NB4 (cell line): ENCODE results near the gene MSH6.

Source experiments
- DNase-seq: peaks from one replicate; pipeline ENCODE4 v3.0.0; 2010; ENCODE audit warnings: low read depth
- H3K4me3 ChIP-seq: one replicate; pipeline ENCODE4 v1.5.1; 2011; ENCODE audit warnings: mild to moderate bottlenecking, low read depth, low read length, moderate library complexity
- CTCF ChIP-seq: IDR thresholded peaks from one replicate; pipeline ENCODE4 v1.5.1; 2012; ENCODE audit warnings: low read depth, low read length
- MAX ChIP-seq: IDR thresholded peaks from 2 replicates; pipeline ENCODE4 v1.6.1; 2011; ENCODE audit warnings: low read depth, low read length
- MYC ChIP-seq: IDR thresholded peaks from 2 replicates; pipeline ENCODE4 v1.6.1; 2011; ENCODE audit warnings: low read depth, low read length
- POLR2A ChIP-seq: IDR thresholded peaks from 2 replicates; pipeline ENCODE4 v1.6.1; 2011; ENCODE audit warnings: mild to moderate bottlenecking; ENCODE audit not compliant: insufficient read length; ENCODE audit errors: extremely low read depth

MSH6 gene

DNA sequence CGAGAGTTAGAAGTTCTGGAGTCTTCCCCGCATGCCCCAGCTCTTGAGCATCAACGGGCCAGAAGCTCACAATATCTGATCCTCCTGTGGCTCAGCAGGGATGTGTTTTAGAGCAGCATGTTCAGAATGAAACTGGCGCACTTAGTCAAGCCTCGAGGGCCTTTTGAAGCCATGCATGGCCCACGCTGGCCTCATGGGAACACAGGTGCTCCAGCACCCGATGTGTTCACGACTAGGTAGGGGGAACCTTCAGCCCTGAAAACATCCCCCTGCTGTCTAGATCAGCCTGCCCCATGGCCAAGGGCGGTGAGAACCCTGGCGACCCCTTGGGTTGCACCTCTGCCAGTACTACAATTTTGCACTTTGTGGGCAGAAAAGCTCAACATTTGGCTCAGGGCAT is 32.8 kb downstream of the MSH6 start:
- no peak for TF ChIP-seq POLR2A
- TF ChIP-seq MYC: no peak
- no peak for TF ChIP-seq MAX
- no peak for TF ChIP-seq CTCF
- no peak for DNase-seq
- H3K4me3 ChIP-seq: no peak overlapping the region

- TF ChIP-seq CTCF: no peak
- TF ChIP-seq MYC: no peak
- TF ChIP-seq MAX: no peak
- no peak for TF ChIP-seq POLR2A
- no peak for DNase-seq
- no peak overlapping the region for H3K4me3 ChIP-seq
Observed at GRCh38 chr2:47818777-47819176, 35.8 kb downstream of the MSH6 start.

GRCh38 chr2:47819834-47820233 is 36.9 kb downstream of the MSH6 start:
- H3K4me3 ChIP-seq: no peak overlapping the region
- DNase-seq: peak; percentile 59
- TF ChIP-seq MAX: no peak
- no peak for TF ChIP-seq CTCF
- TF ChIP-seq MYC: no peak
- TF ChIP-seq POLR2A: no peak

DNA sequence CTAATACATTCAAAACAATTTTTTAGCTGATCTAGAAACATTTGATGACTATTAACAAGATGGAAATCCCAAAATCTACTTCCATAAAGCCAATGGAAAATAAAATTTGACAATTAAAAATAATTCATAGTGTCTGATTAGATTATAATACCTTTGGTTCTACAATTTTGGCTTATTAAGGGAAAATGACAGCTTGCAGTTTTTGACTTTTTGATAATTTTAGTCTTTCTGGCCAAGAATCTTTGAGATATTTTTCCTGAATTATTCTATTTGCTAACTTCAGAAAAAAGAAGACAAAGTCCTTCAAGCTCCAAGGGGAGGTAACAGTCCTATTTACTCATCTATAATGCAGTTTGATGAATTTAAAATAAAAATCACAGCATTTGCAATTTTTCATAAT is 39.6 kb downstream of the MSH6 start:
- TF ChIP-seq CTCF: no peak
- no peak for TF ChIP-seq MAX
- no peak for TF ChIP-seq MYC
- no peak for TF ChIP-seq POLR2A
- no peak for DNase-seq
- H3K4me3 ChIP-seq: no peak overlapping the region

- no peak overlapping the region for H3K4me3 ChIP-seq
- no peak for DNase-seq
- TF ChIP-seq MYC (no peak), MAX (no peak), POLR2A (no peak), CTCF (no peak)
Observed at GRCh38 chr2:47833516-47833968, 50.6 kb downstream of the MSH6 start.

DNA sequence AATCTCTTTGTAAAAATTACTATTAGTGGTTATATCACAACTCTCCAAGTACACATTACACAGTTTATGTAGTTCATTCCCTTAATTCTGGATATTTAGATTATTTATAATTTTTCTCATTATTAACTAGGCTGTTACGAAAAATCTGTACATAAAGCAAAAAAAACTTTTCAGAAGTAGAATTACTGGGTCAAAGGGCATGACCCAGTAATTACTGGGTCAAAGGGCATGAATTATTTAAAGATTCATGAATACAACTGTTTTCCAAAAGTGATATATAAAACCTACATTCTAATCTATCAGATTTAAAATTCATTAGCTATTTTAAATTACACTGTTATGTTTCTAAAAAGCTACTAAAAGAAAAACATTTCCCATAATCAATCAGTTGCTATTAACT is 55.3 kb downstream of the MSH6 start:
- TF ChIP-seq POLR2A (no peak), MYC (no peak), CTCF (no peak), MAX (no peak)
- H3K4me3 ChIP-seq: no peak overlapping the region
- no peak for DNase-seq
